Right lobe of liver (tissue), 6 donors: Measurements from ENCODE around the gene ALOX15. TPM values are rescaled to one million over a fixed set of nuclear protein-coding genes. Genes with fewer than 3 reads are reported as not detected.

ENCODE experiments used
- ATAC-seq, 4 donors: fragments of 200-7000 bp; cut with Tn5 transposase; one replicate each; pipeline ENCODE4 v1.9.1; 2020; ENCODE audit warnings: mild to moderate bottlenecking in 4 of 4, moderate library complexity in 4 of 4
- DNase-seq, 3 donors: peaks; one replicate each; pipeline ENCODE4 v3.0.0-alpha.2; 2020
- H3K27ac ChIP-seq, 3 donors: fragments of 200-600 bp; one replicate each; pipeline ENCODE4 v1.8.0; 2022
- H3K27me3 ChIP-seq, 2 donors: fragments of 200-600 bp; one replicate each; pipeline ENCODE4 v1.8.0; 2022
- H3K36me3 ChIP-seq, 4 donors: fragments of 200-600 bp; sonication (generic) in 1 of 4; one replicate each; pipeline versions ENCODE4 v1.5.1 to v1.8.0; 2017 to 2022; ENCODE audit warnings: control low read depth in 1 of 4
- H3K4me1 ChIP-seq, 4 donors: fragments of 200-600 bp; sonication (generic) in 1 of 4; one replicate each; pipeline versions ENCODE4 v1.5.1 to v1.8.0; 2017 to 2022; ENCODE audit warnings: control low read depth in 1 of 4
- H3K4me3 ChIP-seq, 3 donors: fragments of 200-600 bp; one replicate each; pipeline ENCODE4 v1.8.0; 2022
- H3K9me3 ChIP-seq, 4 donors: fragments of 200-600 bp; sonication (generic) in 1 of 4; one replicate each; pipeline versions ENCODE4 v1.5.1 to v1.8.0; 2017 to 2022; ENCODE audit warnings: control low read depth in 1 of 4
- POLR2A ChIP-seq: fragments of 450-650 bp; IDR thresholded peaks from one replicate; pipeline ENCODE4 v1.6.1; 2017; ENCODE audit warnings: antibody characterized with exemption, mild to moderate bottlenecking
- WGBS: methylation state at CpG from one replicate; pipeline ENCODE4 v1.1.6; 2018; ENCODE audit warnings: low coverage, low lambda C conversion rate; ENCODE audit not compliant: insufficient coverage; ENCODE audit errors: missing lambda C conversion rate; 5-methylcytosine and 5-hydroxymethylcytosine counted together
- intact Hi-C, 2 donors: fragments of 100-400 bp; cut with DNase I; formaldehyde crosslinking; loops; one replicate each; pipeline versions ENCODE4 v1.11.2 to v1.14.1; 2022
- total RNA-seq, 6 experiments: library from RNA; depleted of rRNA in 2 of 6; stranded (reverse); fragments of >200 nt in 2 of 6; fragmentation: NEBNext Ultra II Directional in 3 of 6; extraction: Animal tissue kit (Norgen Biotek cat#: 25700) in 3 of 6; gene quantifications; one replicate each; pipeline versions ENCODE4 v1.1.0 to v1.2.4, GENCODE V29; 2016 to 2023
- TF ChIP-seq, protein P1 (sequence below), 4 donors: fragments of 200-600 bp in 3 of 4; fragments of 450-650 bp in 1 of 4; IDR thresholded peaks; one replicate each; pipeline versions ENCODE4 v1.5.1 to v1.8.0; 2016 to 2022; ENCODE audit warnings: antibody characterized with exemption in 4 of 4, mild to moderate bottlenecking in 2 of 4
- donor health status: DM: no; HTN: yes; CAD: no.
- donor health status: DM: no; HTN: no; CAD: no.
- donor health status: DM: no; HTN: no; CAD: no.
- donor health status: DM: no; HTN: yes; CAD: no.
- donor health status: DM: no; HTN: yes; CAD: no.

Gene ALOX15
- total RNA-seq, 6 experiments from 2014 or later: 0.09 to 0.53 (median 0.28) TPM; not detected in 2

DNA sequence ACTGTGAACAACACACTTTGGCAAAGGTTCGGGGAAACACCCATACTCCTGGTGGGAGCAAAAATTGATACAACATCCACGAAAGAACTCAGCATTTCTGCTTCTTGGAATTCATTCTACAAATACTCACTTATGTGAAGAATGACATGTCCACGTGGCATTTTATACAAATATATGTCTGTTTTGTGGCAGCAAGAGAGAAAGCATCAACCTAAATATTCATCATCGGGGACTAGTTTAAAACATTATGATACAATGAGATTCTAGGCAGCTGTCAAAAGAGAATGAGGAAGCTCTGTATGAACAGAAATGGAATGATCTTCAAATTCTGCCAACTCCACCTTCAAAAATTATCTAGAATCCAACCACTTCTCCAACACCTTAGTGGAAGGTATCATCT, 25.7 kb upstream of the ALOX15 start:
- ATAC-seq (no peak), DNase-seq (no peak)
- H3K27ac ChIP-seq: no peak overlapping the region
- H3K27me3 ChIP-seq: no peaks in the 10 kb centered on the region
- peaks cover 0 to 7% (median 3%) of the 10 kb centered on the region in 4 donors for H3K36me3 ChIP-seq
- no peak for TF ChIP-seq POLR2A
- TF ChIP-seq, protein P1, sequence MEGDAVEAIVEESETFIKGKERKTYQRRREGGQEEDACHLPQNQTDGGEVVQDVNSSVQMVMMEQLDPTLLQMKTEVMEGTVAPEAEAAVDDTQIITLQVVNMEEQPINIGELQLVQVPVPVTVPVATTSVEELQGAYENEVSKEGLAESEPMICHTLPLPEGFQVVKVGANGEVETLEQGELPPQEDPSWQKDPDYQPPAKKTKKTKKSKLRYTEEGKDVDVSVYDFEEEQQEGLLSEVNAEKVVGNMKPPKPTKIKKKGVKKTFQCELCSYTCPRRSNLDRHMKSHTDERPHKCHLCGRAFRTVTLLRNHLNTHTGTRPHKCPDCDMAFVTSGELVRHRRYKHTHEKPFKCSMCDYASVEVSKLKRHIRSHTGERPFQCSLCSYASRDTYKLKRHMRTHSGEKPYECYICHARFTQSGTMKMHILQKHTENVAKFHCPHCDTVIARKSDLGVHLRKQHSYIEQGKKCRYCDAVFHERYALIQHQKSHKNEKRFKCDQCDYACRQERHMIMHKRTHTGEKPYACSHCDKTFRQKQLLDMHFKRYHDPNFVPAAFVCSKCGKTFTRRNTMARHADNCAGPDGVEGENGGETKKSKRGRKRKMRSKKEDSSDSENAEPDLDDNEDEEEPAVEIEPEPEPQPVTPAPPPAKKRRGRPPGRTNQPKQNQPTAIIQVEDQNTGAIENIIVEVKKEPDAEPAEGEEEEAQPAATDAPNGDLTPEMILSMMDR (IDR thresholded peaks at IDR 0.05): no peak
- 81% methylated on average over 4 of the region's 4 CpGs for WGBS
- no peak overlapping the region for H3K4me3 ChIP-seq
- no peaks in the 10 kb centered on the region for H3K9me3 ChIP-seq
- H3K4me1 ChIP-seq: peaks cover 0 to 11% (median 3%) of the 10 kb centered on the region in 4 donors
- intact Hi-C loops: no loop called here

DNA sequence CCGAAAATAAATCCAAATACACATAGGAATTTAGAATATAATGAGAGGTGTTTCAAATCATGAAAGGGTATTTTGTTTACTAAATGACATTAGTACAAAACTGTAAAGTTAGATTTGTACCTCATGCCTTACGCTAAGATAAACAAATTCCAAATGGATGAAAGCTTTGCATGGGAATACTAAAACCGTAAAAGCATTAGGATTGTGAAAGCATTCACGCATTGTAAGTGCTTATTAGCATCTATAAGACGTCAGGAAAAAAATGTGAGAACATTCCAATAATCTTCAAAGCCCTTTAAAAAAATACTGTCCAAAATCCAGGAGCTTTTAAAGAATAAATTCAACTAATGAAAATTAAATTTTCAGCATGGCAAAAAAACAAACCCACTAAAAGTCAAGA, 24.8 kb upstream of the ALOX15 start:
- DNase-seq (no peak), ATAC-seq (no peak)
- 84% methylated on average over 5 of the region's 5 CpGs for WGBS
- Histone ChIP-seq H3K9me3 (no peaks in the 10 kb centered on the region), H3K36me3 (peaks cover 0 to 1% (median 0%) of the 10 kb centered on the region in 4 donors), H3K4me1 (peaks cover 0 to 11% (median 3%) of the 10 kb centered on the region in 4 donors), H3K4me3 (no peak overlapping the region), H3K27me3 (no peaks in the 10 kb centered on the region), H3K27ac (no peak overlapping the region)
- intact Hi-C loops: no loop called here
- TF ChIP-seq POLR2A: no peak
- TF ChIP-seq, protein P1 (IDR thresholded peaks at IDR 0.05): no peak

DNA sequence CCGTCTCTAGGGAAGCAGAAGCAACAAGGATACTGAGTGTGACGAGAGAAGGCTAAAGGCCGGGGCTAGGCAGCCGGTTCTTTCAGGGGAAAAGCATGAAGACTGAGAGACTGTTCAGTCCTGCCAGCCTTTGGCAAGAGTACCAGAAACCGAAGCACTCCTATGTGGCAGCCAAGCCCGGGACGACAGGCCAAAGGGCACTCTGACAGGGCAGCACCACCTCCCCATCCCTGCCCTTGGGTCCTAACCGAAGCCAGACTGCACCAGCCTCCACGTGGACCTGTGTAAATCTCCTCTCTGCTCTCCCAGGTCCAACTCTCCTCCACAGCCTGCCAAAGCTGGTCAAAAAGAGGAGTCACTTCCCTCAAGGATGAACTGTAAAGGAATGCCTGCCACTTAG, 23.5 kb upstream of the ALOX15 start:
- Histone ChIP-seq H3K4me1 (peaks cover 0 to 11% (median 3%) of the 10 kb centered on the region in 4 donors), H3K27ac (peak overlapping the region; percentile 2 to 78 (median 37)), H3K9me3 (no peaks in the 10 kb centered on the region), H3K36me3 (no peaks in the 10 kb centered on the region), H3K4me3 (no peak overlapping the region), H3K27me3 (no peaks in the 10 kb centered on the region)
- intact Hi-C loops: no loop called here
- WGBS: 31% methylated on average over 8 of the region's 9 CpGs
- TF ChIP-seq, protein P1 (IDR thresholded peaks at IDR 0.05): no peak
- no peak for TF ChIP-seq POLR2A
- peak; percentile 81 to 95 (median 91) for DNase-seq
- peak; percentile 99 to 100 (median 99) for ATAC-seq

DNA sequence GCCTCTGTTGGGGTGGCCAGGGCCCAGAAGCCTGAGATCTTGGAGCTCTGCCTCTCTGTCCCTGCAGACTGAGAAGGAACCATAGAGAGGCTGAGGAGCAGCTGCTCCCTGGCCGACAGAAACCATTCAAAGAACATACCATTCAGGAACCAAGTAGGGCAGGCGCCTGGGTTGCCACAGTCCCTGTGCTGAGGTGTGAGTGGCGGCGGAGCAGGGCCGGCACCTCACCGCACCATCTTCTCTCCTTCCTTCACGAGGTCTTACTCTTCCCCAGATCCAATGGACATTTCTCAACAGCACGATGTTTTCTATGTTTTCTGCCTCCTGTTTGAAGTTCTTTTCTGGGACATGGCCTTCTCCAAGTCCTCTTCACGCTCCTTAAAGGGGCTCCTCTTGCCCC, 22.8 kb upstream of the ALOX15 start:
- Histone ChIP-seq H3K27ac (peak overlapping the region in 2 of 3 donors; percentile 2 to 78), H3K9me3 (no peaks in the 10 kb centered on the region), H3K36me3 (no peaks in the 10 kb centered on the region), H3K4me1 (peaks cover 0 to 11% (median 3%) of the 10 kb centered on the region in 4 donors), H3K27me3 (no peaks in the 10 kb centered on the region), H3K4me3 (no peak overlapping the region)
- DNase-seq (no peak), ATAC-seq (no peak)
- intact Hi-C loops: no loop called here
- WGBS: 91% methylated on average over 6 of the region's 9 CpGs
- TF ChIP-seq, protein P1 (IDR thresholded peaks at IDR 0.05): no peak
- no peak for TF ChIP-seq POLR2A

DNA sequence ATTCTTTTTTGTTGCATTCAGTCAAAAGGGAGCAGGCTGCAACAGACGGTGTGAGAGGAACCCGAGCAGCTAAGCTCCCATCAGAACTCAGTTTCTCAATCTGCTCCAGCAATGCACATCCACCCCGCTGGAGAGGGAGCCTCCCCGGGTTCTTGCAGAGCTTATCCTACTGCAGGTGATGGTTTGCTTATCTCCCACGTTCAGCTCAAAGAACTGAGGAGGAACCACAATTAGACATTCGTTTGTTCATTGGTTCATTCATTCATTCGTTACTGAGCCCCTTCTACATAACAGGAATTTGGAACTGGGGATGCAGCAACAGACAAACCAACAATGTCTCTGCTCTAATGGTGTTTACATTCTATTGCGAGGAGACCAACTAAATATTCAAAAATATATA, 22.2 kb upstream of the ALOX15 start:
- TF ChIP-seq, protein P1 (IDR thresholded peaks at IDR 0.05): no peak
- TF ChIP-seq POLR2A: no peak
- H3K9me3 ChIP-seq: no peaks in the 10 kb centered on the region
- no peak for ATAC-seq
- H3K4me1 ChIP-seq: peaks cover 0 to 11% (median 3%) of the 10 kb centered on the region in 4 donors
- no peak overlapping the region for H3K4me3 ChIP-seq
- no peaks in the 10 kb centered on the region for H3K36me3 ChIP-seq
- no peak for DNase-seq
- intact Hi-C loops: no loop called here
- no peaks in the 10 kb centered on the region for H3K27me3 ChIP-seq
- no peak overlapping the region for H3K27ac ChIP-seq
- 73% methylated on average over 7 of the region's 8 CpGs for WGBS
